ENCODE measurements around the gene RBM10. TPM values are rescaled to one million over a fixed set of nuclear protein-coding genes. Genes with fewer than 3 reads are reported as not detected.

The RBM10 gene
- total and polyA plus RNA-seq, 2 donors (not counting 3 experiments of a cell fraction or from before 2014, with no cell fraction given) = 37.3 to 51.5 TPM

DNA sequence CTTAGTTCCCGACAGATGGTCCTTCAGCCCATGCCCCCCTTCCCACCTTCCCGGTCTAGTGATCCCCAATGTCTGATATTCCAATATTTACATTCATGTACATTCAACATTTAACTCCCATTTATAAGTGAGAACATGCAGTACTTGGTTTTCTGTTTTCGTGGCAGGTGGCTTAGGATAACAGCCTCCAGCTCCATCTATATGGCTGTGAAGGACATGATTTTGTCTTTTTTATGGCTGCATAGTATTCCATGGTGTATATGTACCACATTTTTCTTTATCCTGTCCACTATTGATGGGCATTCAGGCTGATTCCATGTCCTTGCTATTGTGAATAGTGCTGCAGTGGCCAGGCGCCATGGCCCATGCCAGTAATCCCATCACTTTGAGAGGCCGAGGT, 13.8 kb downstream of the RBM10 start:
- Histone ChIP-seq H3K9me1 (replicated peaks; ENCODE audit: control insufficient read depth, extremely low read depth, insufficient read depth, low read length) (no peaks in the 10 kb centered on the region), H3K9me3 (replicated peaks; ENCODE audit: control insufficient read depth, insufficient read depth, low read length) (no peaks in the 10 kb centered on the region), H3K79me2 (ENCODE audit: control insufficient read depth, insufficient read depth, low read length) (peaks cover 57% of the 10 kb centered on the region), H4K20me1 (replicated peaks; ENCODE audit: control insufficient read depth, extremely low read depth, insufficient read depth, low read length) (no peaks in the 10 kb centered on the region), H3K36me3 (ENCODE audit: control insufficient read depth in 2 of 2, extremely low read depth in 1 of 2, insufficient read depth in 2 of 2, low read length in 2 of 2) (peaks cover 0 to 9% of the 10 kb centered on the region in 2 experiments), H3K4me3 (replicated peaks in 1 of 3; ENCODE audit: insufficient read depth in 1 of 3, low read depth in 1 of 3, low read length in 3 of 3) (no peak overlapping the region), H3K27ac (ENCODE audit: insufficient read depth, low read depth, low read length) (no peak overlapping the region), H3K4me1 (ENCODE audit: control insufficient read depth, extremely low read depth, insufficient read depth, low read length) (no peaks in the 10 kb centered on the region), H3K27me3 (ENCODE audit: control insufficient read depth in 2 of 2, insufficient read depth in 2 of 2, low read length in 2 of 2) (no peaks in the 10 kb centered on the region), H3K4me2 (ENCODE audit: insufficient read depth, low read length) (no peak overlapping the region), H3K9ac (replicated peaks; ENCODE audit: extremely low read depth, insufficient read depth, low read length) (no peak overlapping the region), H2AFZ (ENCODE audit: low read depth, low read length) (no peak overlapping the region)
- intact Hi-C loops (cut with micrococcal nuclease) (no loop called here), dilution Hi-C loops (cut with MboI; ENCODE audit: extremely low pct_ligation_motif_present, low sequenced_read_pairs) (no loop called here)
- no peak for TF ChIP-seq MAX (IDR thresholded peaks at IDR 0.05; ENCODE audit: insufficient read depth, insufficient read length)
- TF ChIP-seq JUN (IDR thresholded peaks at IDR 0.05; ENCODE audit: borderline replicate concordance, insufficient read depth, insufficient read length, low read depth) = no peak
- no peak for TF ChIP-seq MYC (IDR thresholded peaks at IDR 0.05; ENCODE audit: low read depth, low read length)
- TF ChIP-seq POLR2A (IDR thresholded peaks at IDR 0.05; ENCODE audit: low read depth, low read length) = no peak
- TF ChIP-seq GATA2 (IDR thresholded peaks at IDR 0.05; ENCODE audit: insufficient read depth, insufficient read length, low read depth, low read length) = no peak
- no peak for TF ChIP-seq EZH2 (IDR thresholded peaks at IDR 0.05; ENCODE audit: borderline replicate concordance, low read depth, low read length, severe bottlenecking)
- no peak for TF ChIP-seq POLR2AphosphoS5 (IDR thresholded peaks at IDR 0.05; ENCODE audit: insufficient read depth, low read depth, low read length)
- TF ChIP-seq, protein P1, sequence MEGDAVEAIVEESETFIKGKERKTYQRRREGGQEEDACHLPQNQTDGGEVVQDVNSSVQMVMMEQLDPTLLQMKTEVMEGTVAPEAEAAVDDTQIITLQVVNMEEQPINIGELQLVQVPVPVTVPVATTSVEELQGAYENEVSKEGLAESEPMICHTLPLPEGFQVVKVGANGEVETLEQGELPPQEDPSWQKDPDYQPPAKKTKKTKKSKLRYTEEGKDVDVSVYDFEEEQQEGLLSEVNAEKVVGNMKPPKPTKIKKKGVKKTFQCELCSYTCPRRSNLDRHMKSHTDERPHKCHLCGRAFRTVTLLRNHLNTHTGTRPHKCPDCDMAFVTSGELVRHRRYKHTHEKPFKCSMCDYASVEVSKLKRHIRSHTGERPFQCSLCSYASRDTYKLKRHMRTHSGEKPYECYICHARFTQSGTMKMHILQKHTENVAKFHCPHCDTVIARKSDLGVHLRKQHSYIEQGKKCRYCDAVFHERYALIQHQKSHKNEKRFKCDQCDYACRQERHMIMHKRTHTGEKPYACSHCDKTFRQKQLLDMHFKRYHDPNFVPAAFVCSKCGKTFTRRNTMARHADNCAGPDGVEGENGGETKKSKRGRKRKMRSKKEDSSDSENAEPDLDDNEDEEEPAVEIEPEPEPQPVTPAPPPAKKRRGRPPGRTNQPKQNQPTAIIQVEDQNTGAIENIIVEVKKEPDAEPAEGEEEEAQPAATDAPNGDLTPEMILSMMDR (IDR thresholded peaks at IDR 0.05; ENCODE audit: extremely low read depth in 1 of 2, insufficient read depth in 1 of 2, low read depth in 1 of 2, low read length in 2 of 2) = no peak
- no peak for TF ChIP-seq FOS (IDR thresholded peaks at IDR 0.05; ENCODE audit: borderline replicate concordance, insufficient read depth, low read length)
- POLR2A ChIA-PET = no interaction called here
- CTCF ChIA-PET = no interaction called here
- FAIRE-seq (no peak), DNase-seq (ENCODE audit: low read depth, low spot score) (no peak)
- no TSS peak for BruUV-seq (replicated peaks)

Measured in endothelial cell of umbilical vein (primary cell).